GM12878 (cell line): Measurements from ENCODE around the gene STX3. TPM values are rescaled to one million over a fixed set of nuclear protein-coding genes. Genes with fewer than 3 reads are reported as not detected.

ENCODE experiments used
- ATAC-seq: fragments of 200-7000 bp; cut with Tn5 transposase; 3 replicates; pipeline ENCODE4 v1.9.1; 2020; ENCODE audit warnings: mild to moderate bottlenecking, moderate library complexity
- BruUV-seq: library from RNA; stranded (reverse); fragments of 400-500 nt; replicated peaks from 2 replicates; lab custom pipeline; 2021; lab: Mats Ljungman, UMichigan
- CTCF ChIA-PET: fragments of 300-600 bp; sonication (Branson Sonifier 250); formaldehyde crosslinking; extraction: SDS; loops from one replicate; lab custom pipeline; 2021; ENCODE audit warnings: inconsistent platforms; lab: Yijun Ruan, JAX
- POLR2A ChIA-PET: fragments of 350-600 bp; formaldehyde crosslinking; extraction: SDS; loops from one replicate; lab custom pipeline; 2021; ENCODE audit warnings: inconsistent platforms; lab: Charles Lee
- RAD21 ChIA-PET: fragments of 300-600 bp; sonication (Branson Sonifier 250); formaldehyde crosslinking; loops from one replicate; lab custom pipeline; 2023; ENCODE audit warnings: antibody characterized with exemption; ENCODE audit not compliant: unreplicated experiment; lab: Charles Lee
- SMC1A ChIA-PET: fragments of 300-600 bp; sonication (Branson Sonifier 250); formaldehyde crosslinking; loops from one replicate; lab custom pipeline; 2023; ENCODE audit not compliant: unreplicated experiment, uncharacterized antibody; lab: Charles Lee
- DNase-seq: peaks from one replicate; pipeline ENCODE4 v3.0.0-alpha.2; 2011; ENCODE audit warnings: low read depth, low spot score
- FAIRE-seq: peaks from 3 replicates; lab custom pipeline; 2011; peaks lifted over from hg19 to GRCh38; lab: Jason Lieb, UNC
- H2AFZ ChIP-seq: 2 replicates; pipeline ENCODE4 v1.6.0; 2011; ENCODE audit warnings: low read depth, low read length, control low read depth; ENCODE audit not compliant: control insufficient read depth
- H3K27ac ChIP-seq: 2 replicates; pipeline ENCODE4 v1.5.1; 2011; ENCODE audit warnings: control low read depth; ENCODE audit not compliant: control insufficient read depth, insufficient read depth
- H3K27me3 ChIP-seq, 2 experiments: replicated peaks in 1 of 2; 2 replicates each; pipeline versions ENCODE4 v1.6.0 to v1.6.1; 2011; ENCODE audit warnings: low read length in 1 of 2; ENCODE audit not compliant: control insufficient read depth in 2 of 2, insufficient read depth in 2 of 2
- H3K36me3 ChIP-seq, 2 experiments: 2 replicates each; pipeline ENCODE4 v1.5.1; 2011; ENCODE audit warnings: low read length in 1 of 2; ENCODE audit not compliant: control insufficient read depth in 2 of 2, insufficient read depth in 2 of 2
- H3K4me1 ChIP-seq: 2 replicates; pipeline ENCODE4 v1.6.1; 2011; ENCODE audit warnings: mild to moderate bottlenecking, low read length, moderate library complexity, mixed read lengths; ENCODE audit not compliant: control insufficient read depth, insufficient read depth
- H3K4me2 ChIP-seq: 2 replicates; pipeline ENCODE4 v1.6.0; 2011; ENCODE audit warnings: control low read depth; ENCODE audit not compliant: control insufficient read depth, insufficient read depth
- H3K4me3 ChIP-seq: fragments of 200-600 bp; sonication (generic); 2 replicates; pipeline ENCODE4 v1.5.1; 2016
- H3K79me2 ChIP-seq: 2 replicates; pipeline ENCODE4 v1.6.0; 2011; ENCODE audit warnings: low read length; ENCODE audit not compliant: control insufficient read depth, insufficient read depth
- H3K9ac ChIP-seq: 2 replicates; pipeline ENCODE4 v1.8.0; 2011; ENCODE audit warnings: low read length, control low read depth, mixed read lengths; ENCODE audit not compliant: control insufficient read depth, insufficient read depth
- H3K9me3 ChIP-seq: replicated peaks from 3 replicates; pipeline ENCODE4 v1.5.1; 2011; ENCODE audit warnings: mild to moderate bottlenecking, low read length; ENCODE audit not compliant: control insufficient read depth, insufficient read depth
- H4K20me1 ChIP-seq: 2 replicates; pipeline ENCODE4 v1.6.0; 2011; ENCODE audit not compliant: control insufficient read depth, insufficient read depth
- ASH2L ChIP-seq: fragments of 300-600, 200-600 bp; sonication (generic); IDR thresholded peaks from 2 replicates; pipeline ENCODE4 v1.6.1; 2017; ENCODE audit warnings: low read depth, mild to moderate bottlenecking, borderline replicate concordance
- CBX3 ChIP-seq: fragments of 200-600 bp; sonication (generic); IDR thresholded peaks from 2 replicates; pipeline ENCODE4 v1.6.1; 2016; ENCODE audit warnings: low read depth, borderline replicate concordance
- MEF2A ChIP-seq: IDR thresholded peaks from 2 replicates; pipeline ENCODE4 v1.6.1; 2011; ENCODE audit warnings: low read depth, mild to moderate bottlenecking, low read length, moderate library complexity; ENCODE audit not compliant: insufficient read depth
- POU2F2 ChIP-seq: IDR thresholded peaks from 3 replicates; pipeline ENCODE4 v1.6.1; 2011; ENCODE audit warnings: low read depth, mild to moderate bottlenecking, low read length, borderline replicate concordance
- RAD21 ChIP-seq: IDR thresholded peaks from 2 replicates; pipeline ENCODE4 v1.6.1; 2011; ENCODE audit warnings: mild to moderate bottlenecking, low read depth, low read length, moderate library complexity; ENCODE audit not compliant: insufficient read depth
- SIN3A ChIP-seq: IDR thresholded peaks from 2 replicates; pipeline ENCODE4 v1.6.1; 2012; ENCODE audit warnings: low read depth, low read length, improper control_type of control experiment
- SIX5 ChIP-seq: IDR thresholded peaks from 2 replicates; pipeline ENCODE4 v1.6.1; 2011; ENCODE audit warnings: mild to moderate bottlenecking, low read depth, low read length, moderate library complexity; ENCODE audit not compliant: severe bottlenecking
- STAT3 ChIP-seq: IDR thresholded peaks from 2 replicates; pipeline ENCODE4 v1.6.1; 2011; ENCODE audit warnings: low read depth, low read length, improper control_type of control experiment
- SUPT20H ChIP-seq: IDR thresholded peaks from 2 replicates; pipeline ENCODE4 v1.6.1; 2011; ENCODE audit warnings: low read depth, mild to moderate bottlenecking, low read length, moderate library complexity, borderline replicate concordance; ENCODE audit not compliant: control insufficient read depth
- ZBTB33 ChIP-seq: fragments of 450-650 bp; IDR thresholded peaks from 2 replicates; pipeline ENCODE4 v1.6.1; 2017; ENCODE audit warnings: mild to moderate bottlenecking
- ZNF274 ChIP-seq: IDR thresholded peaks from one replicate; pipeline ENCODE4 v1.8.0; 2011; ENCODE audit not compliant: insufficient read length, insufficient read depth
- WGBS: methylation state at CpG from one replicate; pipeline ENCODE4 v1.1.6; 2016; ENCODE audit warnings: low lambda C conversion rate; ENCODE audit not compliant: insufficient replicate concordance, insufficient coverage; ENCODE audit errors: missing lambda C conversion rate; 5-methylcytosine and 5-hydroxymethylcytosine counted together
- in situ Hi-C: fragments of 300-500 bp; cut with MboI; formaldehyde crosslinking; loops from 9 replicates; pipeline ENCODE4 v1.14.3; 2018; ENCODE audit warnings: mixed read lengths
- intact Hi-C: fragments of 100-400 bp; cut with micrococcal nuclease; formaldehyde crosslinking; loops from one replicate; pipeline ENCODE4 v1.14.2; 2022; ENCODE audit not compliant: unreplicated experiment
- polyA plus RNA-seq, 11 experiments: library from polyadenylated mRNA; depleted of rRNA in 4 of 11; unstranded in 6 of 11; stranded (reverse) in 5 of 11; fragments of >200 nt; fragmentation: Nextera tagmentation in 4 of 11; fragmentation: Illumina TruSeq in 1 of 11; extraction: Ambion mirVana in 4 of 11; extraction: Trizol in 1 of 11; gene quantifications; 1 replicate in 1 of 11; 2 replicates in 10 of 11; pipeline versions ENCODE4 v1.2.1 to v1.2.3, GENCODE V29; 2011 to 2016; ENCODE audit warnings: inconsistent platforms in 2 of 11, missing spikeins in 2 of 11, low read depth in 1 of 11
- total RNA-seq, 4 experiments: library from RNA; depleted of rRNA in 3 of 4; stranded (reverse); fragments of >200 nt in 3 of 4; fragmentation: Illumina TruSeq in 1 of 4; extraction: Trizol in 1 of 4; gene quantifications; 2 replicates each; pipeline versions ENCODE4 v1.2.1 to v1.2.3, GENCODE V29; 2013 to 2021

Gene STX3
- total and polyA plus RNA-seq, 10 of the 15 experiments (the other 5 are each of a cell fraction or from before 2014, with no cell fraction given) = 0.11 to 2.5 (median 1.1) TPM

GRCh38 chr11:59800390-59801025 lies 45.3 kb downstream of the STX3 start:
- no peaks in the 10 kb centered on the region for H3K9me3 ChIP-seq
- ChIA-PET POLR2A (interaction anchor here (0.6 to 1.5 kb wide), 2 partner anchors 45 to 144 kb away, joined by 3 to 4 read pairs; partner anchors contain the start of gene STX3), SMC1A (interaction anchor here (0.9 to 3.3 kb wide), 5 partner anchors 14 to 263 kb away, joined by 3 to 21 read pairs (median 4); partner anchors contain the start of gene STX3), CTCF (interaction anchor here (0.9 to 6.5 kb wide), 10 partner anchors 9 to 263 kb away, joined by 3 to 88 read pairs (median 6); partner anchors contain the start of genes MRPL16 and STX3), RAD21 (interaction anchor here (0.8 to 3.7 kb wide), 3 partner anchors 7 to 263 kb away, joined by 3 to 31 read pairs (median 3); partner anchors contain the start of gene STX3)
- intact Hi-C loops = no loop called here
- no peaks in the 10 kb centered on the region for H3K27me3 ChIP-seq
- no peak for DNase-seq
- H3K79me2 ChIP-seq = no peaks in the 10 kb centered on the region
- no peak overlapping the region for H2AFZ ChIP-seq
- FAIRE-seq = no peak
- H3K36me3 ChIP-seq = no peaks in the 10 kb centered on the region
- BruUV-seq = no TSS peak
- no peaks in the 10 kb centered on the region for H3K4me1 ChIP-seq
- TF ChIP-seq ZNF274 = no peak
- no peak overlapping the region for H3K9ac ChIP-seq
- H3K27ac ChIP-seq = no peak overlapping the region
- 63% methylated on average over 7 of the region's 7 CpGs for WGBS
- in situ Hi-C loops = loop anchor here (5.0 kb wide), 2 partner anchors 43 to 263 kb away; partner anchors contain the start of gene STX3
- ATAC-seq = no peak
- no peak overlapping the region for H3K4me2 ChIP-seq
- no peaks in the 10 kb centered on the region for H4K20me1 ChIP-seq
- no peak overlapping the region for H3K4me3 ChIP-seq

GRCh38 chr11:59801160-59801706 lies 46.1 kb downstream of the STX3 start:
- intact Hi-C loops = no loop called here
- Histone ChIP-seq H3K27ac (no peak overlapping the region), H3K4me2 (no peak overlapping the region), H3K27me3 (no peaks in the 10 kb centered on the region), H3K79me2 (no peaks in the 10 kb centered on the region), H3K4me1 (no peaks in the 10 kb centered on the region), H3K9me3 (no peaks in the 10 kb centered on the region), H3K4me3 (no peak overlapping the region), H2AFZ (no peak overlapping the region), H3K9ac (no peak overlapping the region), H4K20me1 (no peaks in the 10 kb centered on the region), H3K36me3 (peaks cover 0 to 1% of the 10 kb centered on the region in 2 experiments; a peak in 2 of 4 replicates)
- ChIA-PET RAD21 (interaction anchor here (0.8 to 3.7 kb wide), 4 partner anchors 8 to 450 kb away, joined by 3 to 31 read pairs (median 4); partner anchors contain the start of gene STX3), CTCF (interaction anchor here (0.9 to 6.5 kb wide), 14 partner anchors 8 to 450 kb away, joined by 3 to 88 read pairs (median 6); partner anchors contain the start of genes MRPL16 and STX3), SMC1A (interaction anchor here (0.8 to 3.3 kb wide), 7 partner anchors 15 to 264 kb away, joined by 3 to 21 read pairs (median 4); partner anchors contain the start of genes PATL1 and STX3), POLR2A (interaction anchor here (0.6 to 1.5 kb wide), 3 partner anchors 45 to 143 kb away, joined by 3 to 4 read pairs (median 3); partner anchors contain the start of gene STX3)
- DNase-seq (no peak), FAIRE-seq (no peak), ATAC-seq (no peak)
- 93% methylated on average over 2 of the region's 2 CpGs for whole genome bisulfite sequencing
- in situ Hi-C loops = loop anchor here (5.0 kb wide), 2 partner anchors 44 to 264 kb away; partner anchors contain the start of gene STX3
- BruUV-seq = no TSS peak
- TF ChIP-seq MEF2A (no peak), SUPT20H (no peak), RAD21 (no peak), SIN3A (no peak), STAT3 (no peak), SIX5 (no peak), CBX3 (no peak), POU2F2 (no peak), ASH2L (no peak), ZBTB33 (no peak)
